Inflammatory macrophage (primary cell): ENCODE results near the gene PDE8B.

Experiments
- DNase-seq, 2 donors: peaks; one replicate each; pipeline ENCODE4 v3.0.0-alpha.2; 2020 to 2022

The PDE8B gene

GRCh38 chr5:77322406-77322805 is 111.9 kb downstream of the PDE8B start:
- no peak for DNase-seq

DNA sequence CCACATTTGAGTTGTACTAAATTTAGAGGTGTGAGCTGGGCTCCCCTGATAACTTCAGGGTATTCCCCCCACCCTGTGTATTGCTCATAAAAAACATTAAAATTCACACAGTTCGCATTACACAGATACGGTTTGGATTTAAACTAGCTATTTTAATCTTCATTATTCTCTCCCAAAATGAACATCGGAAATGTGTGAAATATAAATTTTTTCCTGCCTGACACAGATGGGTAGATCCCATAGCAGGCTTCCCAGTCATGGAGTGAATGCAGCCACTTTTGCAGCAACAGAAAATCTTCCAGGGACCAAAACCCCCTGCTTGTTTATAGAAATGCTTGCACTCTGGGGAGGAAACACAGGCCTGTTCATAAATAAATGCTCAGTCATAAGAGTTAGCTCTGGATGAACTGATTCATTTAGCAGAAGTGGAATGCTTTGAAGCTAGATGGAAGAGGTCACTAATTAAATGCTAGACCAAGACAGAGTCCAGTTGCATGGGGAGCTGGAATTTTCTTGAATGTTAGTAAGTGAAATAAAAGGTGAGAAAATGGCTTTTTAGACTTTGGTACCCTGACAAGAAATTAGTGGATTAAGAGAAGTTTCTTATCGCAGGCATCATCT is 115.6 kb downstream of the PDE8B start:
- DNase-seq: no peak

DNA sequence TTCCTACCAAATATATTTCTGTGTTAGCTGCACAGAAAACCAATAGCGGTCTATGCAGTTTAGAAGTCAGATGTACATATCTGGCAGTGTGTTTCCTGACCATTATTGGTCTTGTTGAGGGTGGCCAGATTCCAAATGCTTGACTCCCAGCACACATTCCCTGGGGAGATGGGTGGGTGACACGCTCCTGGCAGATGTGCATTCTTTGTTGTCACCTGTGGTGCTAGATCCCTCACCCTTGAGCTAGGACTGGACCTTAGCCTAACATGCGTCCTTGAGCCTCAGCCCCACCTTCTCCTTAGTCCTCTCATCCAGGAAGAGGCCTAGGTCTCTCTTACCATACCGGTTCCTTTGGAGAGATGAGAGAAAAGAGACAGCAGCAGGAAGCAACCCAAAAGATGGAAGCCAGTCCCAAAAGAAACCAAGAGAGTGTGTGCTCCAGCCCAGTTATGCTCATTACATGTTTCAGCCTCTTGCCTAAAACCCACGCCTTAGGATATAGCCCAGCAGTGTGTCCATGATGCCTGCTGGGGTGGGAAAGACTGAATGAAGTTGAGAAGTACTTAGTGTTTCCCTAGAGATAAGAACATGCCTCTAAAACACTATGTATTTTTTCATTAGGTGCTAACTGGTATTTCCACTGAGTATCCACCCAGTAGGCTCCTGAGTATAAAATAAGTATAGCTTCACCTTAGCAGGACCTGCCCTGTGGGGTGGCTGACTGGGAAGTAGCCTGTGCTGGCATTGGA is 116.7 kb downstream of the PDE8B start:
- DNase-seq: no peak

DNA sequence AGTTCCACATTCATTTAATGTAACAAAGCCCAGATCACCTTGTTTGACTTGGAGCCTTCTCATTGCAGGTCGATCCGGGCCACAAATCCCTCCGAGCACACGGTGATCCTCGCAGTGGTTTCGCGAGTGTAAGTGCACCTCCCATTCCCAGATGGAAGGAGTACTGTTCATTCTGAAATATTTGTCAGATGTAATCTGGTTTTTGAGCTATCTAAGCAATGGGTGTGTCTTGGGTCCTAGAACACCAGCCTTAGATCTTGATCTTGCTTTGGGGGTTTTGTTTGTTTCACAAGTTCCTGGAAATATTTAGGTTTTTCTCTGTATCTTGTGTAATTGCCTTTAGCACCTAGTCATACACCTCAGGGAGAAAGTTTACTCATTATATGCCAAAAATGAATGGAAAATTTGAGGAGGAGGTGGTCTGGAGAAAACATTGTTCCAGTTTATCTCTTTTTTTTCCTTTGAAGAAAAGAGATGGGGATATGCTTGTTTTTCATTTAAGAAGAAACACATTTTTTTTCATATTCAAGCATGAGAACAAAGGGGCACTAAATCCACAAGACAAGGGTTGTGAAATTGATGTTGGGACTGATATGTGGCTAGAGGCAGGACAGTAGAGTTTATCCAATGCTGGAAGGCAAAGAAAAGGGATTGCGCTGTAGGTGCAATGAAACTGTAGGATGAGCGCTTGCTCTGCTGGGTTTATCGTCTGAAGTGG is 118.6 kb downstream of the PDE8B start:
- no peak for DNase-seq

GRCh38 chr5:77329664-77330430 is 119.4 kb downstream of the PDE8B start:
- DNase-seq: no peak

DNA sequence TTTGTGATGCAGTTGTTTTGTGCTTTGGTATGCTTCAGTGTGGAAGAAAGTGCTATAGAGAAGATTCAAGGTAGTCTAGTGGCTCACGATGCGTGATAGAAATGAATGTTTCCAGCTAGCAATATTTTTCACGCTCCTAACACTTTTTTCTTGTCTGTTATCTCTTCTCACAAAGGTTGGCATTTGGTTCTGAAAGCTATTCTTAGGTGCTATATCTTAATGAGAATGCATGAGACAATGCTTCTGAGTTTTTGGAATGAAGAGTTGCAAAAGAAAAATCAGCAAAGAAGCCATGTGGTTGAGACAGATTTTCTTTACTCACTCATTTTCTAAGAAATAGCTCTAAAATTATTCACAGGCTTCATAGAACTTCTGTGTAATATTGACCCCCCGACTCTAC is 122.6 kb downstream of the PDE8B start:
- DNase-seq: no peak

- DNase-seq: no peak
Measured at GRCh38 chr5:77333451-77334123, 123.1 kb downstream of the PDE8B start.

DNA sequence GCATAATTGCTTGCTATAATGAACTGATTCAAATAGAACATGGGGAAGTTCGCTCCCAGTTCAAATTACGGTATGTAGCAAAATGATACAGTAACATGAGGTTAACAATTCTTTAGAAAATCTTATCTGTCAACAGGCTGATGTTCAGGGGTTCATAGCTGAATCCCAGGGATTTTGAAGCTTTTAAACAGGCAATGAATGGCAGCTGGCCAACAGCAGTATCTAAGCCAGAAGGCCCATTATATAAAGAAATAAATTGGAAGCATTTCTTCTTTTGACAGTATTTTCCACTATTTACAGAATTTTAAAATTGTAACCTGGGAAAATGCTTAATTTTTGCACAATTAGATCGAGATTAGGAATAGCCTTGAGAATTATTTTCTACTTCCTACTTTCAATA is 126.8 kb downstream of the PDE8B start:
- DNase-seq: no peak

DNA sequence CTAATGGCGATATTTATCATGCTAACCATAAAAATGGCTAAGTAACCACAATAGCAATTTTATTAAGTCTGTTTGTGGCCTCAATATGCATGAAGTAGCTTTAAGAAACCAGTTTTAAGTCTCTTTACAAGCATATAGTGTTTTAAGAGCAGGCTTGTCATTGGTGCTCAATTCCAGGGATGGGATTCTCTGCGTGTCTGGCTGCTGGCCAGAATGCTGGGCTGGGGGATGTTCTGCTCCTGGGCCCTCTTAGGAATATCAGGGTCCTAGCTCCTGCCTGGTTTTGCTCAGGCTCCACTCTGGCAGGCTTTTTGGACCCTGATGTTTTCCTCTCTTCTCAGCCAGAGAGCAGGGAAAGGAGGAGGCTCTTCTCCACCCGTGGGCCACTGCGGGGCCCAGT is 127.2 kb downstream of the PDE8B start:
- DNase-seq: no peak

GRCh38 chr5:77339337-77339890 is 128.9 kb downstream of the PDE8B start:
- DNase-seq: no peak

- no peak for DNase-seq
Measured at GRCh38 chr5:77343165-77343564, 132.7 kb downstream of the PDE8B start.

GRCh38 chr5:77347435-77348098 is 137.1 kb downstream of the PDE8B start:
- DNase-seq: no peak

DNA sequence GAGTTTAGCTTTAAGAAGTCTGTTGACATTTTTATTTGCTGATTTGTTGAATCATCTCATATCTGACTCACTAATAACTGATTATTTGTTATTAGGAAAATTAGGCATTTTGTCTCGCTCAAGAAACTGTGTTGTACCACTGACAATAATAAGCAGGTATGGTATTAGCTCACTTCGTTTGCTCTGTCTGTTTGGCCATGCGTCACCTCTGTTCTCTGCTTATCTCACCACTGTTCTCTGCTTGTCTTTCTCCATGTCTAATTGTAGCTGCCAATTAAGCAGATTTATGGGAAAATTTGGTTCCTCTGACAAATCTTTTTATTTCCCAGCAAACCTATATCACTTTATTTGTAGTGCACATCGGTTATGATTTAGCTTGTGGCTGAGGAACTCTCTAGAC is 142.8 kb downstream of the PDE8B start:
- DNase-seq: no peak

DNA sequence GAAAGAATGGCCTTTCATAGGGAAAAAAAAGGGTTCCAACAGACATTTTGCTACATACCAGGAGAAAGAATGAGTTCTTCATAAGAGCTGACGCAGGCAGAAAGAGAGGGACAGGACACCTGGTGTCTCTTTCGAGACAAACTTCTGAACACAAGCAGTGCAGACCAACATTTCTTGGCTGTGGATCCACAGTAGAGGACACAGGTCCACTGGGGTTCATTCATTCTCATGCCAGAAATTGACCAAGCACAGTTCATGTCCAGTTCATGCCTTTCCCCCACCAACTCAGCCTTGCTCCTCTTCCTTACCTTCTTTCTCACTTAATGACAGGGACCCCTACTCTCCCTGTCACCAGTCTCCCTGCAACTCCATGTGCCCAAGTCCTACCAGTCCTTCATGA is 144.0 kb downstream of the PDE8B start:
- DNase-seq: no peak

DNA sequence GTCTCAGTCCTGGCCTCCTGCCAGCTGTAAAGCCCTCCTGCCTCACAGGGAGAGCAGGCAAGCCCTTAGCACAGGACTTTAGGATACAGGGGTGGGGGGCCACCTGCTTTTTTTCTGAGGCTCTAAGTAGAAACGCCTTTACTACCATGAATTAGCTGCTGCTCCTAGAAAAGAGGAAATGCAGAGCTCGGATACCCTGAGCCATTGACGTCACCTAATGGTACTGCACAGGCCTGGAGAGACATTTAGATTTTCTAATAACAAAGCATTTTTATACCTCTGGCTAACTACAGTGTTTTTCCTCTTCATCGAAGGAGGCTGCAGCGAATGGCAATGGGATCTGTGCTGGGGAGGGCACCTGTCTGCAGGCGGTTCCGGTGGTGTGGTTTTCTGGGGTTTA is 144.6 kb downstream of the PDE8B start:
- no peak for DNase-seq

DNA sequence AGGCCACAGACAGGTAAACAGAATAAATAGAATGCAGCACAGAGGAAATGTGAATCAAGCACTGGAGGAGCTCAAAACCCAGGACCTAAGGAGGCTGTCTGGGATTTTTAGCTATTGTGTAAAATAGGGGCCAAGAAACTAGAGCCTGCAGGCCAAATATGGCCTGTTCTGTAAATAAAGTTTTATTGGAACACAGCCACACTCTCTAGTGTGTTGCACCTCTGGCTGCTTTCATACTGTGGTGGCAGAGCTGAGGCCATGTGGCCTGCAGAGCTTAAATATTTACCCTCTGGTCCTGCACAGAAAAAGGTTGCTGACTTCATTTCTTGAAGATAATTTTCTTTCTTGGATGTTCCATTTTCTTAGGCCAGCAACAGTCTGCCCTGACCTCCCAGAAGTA is 145.3 kb downstream of the PDE8B start:
- DNase-seq: no peak

DNA sequence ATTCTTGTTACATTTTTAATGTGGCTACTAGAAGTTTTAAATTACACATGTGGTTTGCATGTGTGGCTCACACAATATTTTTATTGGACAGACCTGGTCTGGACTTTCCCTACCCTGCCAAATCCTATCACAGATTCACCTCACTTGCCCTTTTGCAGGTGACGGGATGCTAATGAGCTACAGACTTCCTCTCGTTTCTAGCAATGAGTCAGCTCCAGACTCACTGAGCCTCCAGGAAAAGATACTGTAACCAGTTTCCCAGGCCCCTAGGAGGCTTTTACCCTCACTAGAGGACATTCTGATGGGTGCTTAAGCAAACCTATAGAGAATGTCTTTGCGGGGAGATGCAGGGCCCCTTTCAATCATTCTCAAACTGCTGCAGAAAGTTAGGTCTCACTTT is 146.3 kb downstream of the PDE8B start:
- DNase-seq: no peak

- peak in 1 of 2 donors; percentile 5 for DNase-seq
Measured at GRCh38 chr5:77358255-77359205, 148.1 kb downstream of the PDE8B start.

DNA sequence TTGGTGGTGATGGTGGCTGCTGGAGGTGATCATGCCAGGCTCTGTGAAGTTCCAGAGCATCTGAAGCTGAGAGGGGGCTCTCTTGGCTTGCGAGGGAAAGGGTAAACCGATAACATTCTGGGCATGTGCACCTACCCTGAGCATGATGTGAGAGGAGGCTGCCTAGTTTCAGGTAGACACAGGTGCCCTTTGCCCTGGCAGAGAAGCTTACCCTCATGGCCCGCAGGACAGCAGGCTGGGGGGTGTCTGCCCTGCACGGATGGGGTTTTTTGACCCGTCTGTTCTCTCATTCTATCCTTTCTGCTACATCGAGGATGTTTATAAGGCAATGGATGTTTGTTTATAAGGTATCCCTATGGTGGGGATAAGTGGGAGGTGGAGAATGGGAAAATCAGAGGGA is 148.8 kb downstream of the PDE8B start:
- DNase-seq: no peak

- no peak for DNase-seq
Measured at GRCh38 chr5:77360381-77360780, 149.9 kb downstream of the PDE8B start.
